Activated gamma-delta T cell treated with anti-CD3 and anti-CD28 coated beads, Interleukin-2, amount 50 U/mL, for 16 hours (primary cell): Measurements from ENCODE around the gene NT5C.

Experiments used
- DNase-seq: peaks from one replicate; pipeline ENCODE4 v3.0.0-alpha.2; 2020; ENCODE audit warnings: low read depth

Gene NT5C

GRCh38 chr17:75116737-75117136 is 14.8 kb downstream of the NT5C start:
- no peak for DNase-seq

DNA sequence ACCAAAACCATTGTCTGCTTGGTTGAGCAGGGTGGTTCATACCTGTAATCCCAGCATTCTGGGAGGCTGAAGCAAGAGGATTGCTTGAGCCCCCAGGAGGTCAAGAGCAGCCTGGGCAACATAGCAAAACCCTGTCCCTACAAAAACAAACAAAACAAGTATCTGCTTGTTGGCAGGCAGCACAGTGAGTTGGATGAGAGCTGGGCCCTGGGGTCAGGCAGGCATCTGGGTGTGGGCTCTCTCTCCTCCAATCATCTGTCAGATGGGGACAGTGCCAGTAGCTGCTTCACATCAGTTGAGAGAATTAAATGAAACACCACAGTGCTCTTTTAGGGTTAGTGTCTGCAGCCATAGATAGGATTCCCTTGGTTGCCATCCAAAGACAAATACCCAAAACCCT is 16.0 kb downstream of the NT5C start:
- DNase-seq: no peak

- no peak for DNase-seq
These were observed 16.8 kb downstream of the NT5C start for GRCh38 chr17:75114552-75115314.

DNA sequence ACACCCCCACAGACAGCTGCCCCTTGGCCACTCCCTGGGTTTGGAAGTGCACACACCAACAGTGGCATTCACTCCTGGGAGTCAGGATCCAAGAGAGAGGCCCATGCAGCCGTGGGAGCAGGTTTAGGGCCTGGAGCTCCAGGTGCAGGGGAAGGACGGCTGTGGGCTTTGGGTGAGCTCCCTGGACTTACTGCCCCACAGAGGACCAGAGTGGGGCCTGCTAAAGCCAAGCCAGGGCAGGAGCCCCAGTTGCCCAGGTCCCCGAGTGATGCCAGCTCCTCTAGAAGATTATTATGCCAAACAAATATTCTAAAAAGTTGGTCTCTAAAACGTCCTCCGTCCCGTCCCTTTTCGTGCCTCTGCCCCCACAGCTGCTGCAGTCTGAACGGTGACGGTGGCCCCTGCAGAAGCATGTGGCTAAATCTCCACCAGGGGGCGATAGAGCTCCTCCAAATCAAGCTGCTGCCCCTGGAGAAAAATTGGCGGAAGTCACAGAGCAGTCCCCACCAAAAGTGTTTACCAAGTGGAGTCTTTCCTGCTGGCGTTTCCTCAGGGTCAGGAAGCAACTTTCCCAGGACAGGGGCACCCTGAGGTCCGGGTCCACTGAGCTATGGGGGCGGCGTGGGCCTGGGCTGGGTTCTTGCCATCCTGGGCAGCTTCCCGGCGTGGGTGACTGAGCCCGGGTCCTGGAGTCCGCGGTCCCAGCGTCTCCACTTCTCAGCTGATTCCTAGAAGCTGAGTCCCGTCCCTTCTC is 17.6 kb downstream of the NT5C start:
- peak; percentile 92 for DNase-seq

DNA sequence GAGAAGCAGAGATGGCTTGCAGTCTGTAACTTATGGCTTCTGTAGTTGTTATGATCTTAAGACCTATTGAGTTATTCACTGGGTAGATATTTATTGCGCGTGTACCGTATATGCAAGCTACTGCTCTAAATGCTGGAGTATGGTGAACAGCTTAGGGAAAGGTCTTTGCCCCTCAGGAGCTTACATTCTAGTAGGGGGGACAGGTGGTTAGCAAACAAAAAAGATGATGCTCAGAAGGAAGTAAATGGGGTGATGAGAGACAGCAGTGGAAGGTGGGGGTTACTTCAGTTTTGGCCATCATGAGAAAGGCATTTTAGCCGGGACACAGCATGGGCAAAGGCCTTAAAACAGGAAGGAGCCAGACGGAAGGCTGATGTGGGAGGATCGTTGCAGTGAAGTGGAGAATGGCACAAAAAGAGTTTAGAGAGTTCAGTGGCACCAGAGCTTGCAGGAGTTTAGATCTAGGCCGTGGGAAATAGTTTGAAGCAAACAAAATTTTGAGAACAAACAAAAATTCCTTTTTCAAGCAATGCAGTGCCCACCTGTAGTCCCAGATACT is 19.7 kb downstream of the NT5C start:
- no peak for DNase-seq

DNA sequence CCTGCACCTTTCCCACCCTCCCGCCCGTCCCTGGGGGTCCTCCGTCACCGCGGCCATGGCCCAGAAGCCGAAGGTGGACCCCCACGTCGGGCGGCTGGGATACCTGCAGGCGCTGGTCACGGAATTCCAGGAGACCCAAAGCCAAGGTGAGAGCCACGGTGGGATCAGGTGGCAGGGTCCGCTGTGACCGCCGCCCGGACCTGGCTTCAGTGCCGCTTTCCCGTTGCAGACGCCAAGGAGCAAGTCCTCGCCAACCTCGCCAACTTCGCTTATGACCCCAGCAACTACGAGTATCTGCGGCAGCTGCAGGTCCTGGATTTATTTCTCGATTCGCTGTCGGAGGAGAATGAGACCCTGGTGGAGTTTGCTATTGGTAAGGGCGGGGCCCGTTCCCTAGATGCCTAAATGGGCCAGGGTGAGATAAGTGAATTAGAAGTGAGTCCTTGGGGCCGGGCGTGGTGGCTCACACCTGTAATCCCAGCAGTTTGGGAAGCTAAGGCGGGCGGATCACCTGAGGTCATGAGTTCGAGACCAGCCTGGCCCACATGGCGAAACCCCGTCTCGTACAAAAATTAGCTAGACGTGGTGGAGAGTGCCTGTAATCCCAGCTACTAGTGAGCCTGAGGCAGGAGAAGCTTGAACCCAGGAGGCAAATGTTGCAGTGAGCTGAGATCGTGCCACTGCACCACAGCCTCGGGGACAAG is 21.2 kb downstream of the NT5C start:
- DNase-seq: no peak

- DNase-seq: peak; percentile 87
These were observed 21.9 kb downstream of the NT5C start, which contains the start of gene ARMC7 for GRCh38 chr17:75109407-75110233. TSS of gene ARMC7 (plus strand) at chr17:75109969. CDS start at chr17:75110289, 320 bp downstream.

- DNase-seq: no peak
These were observed 22.5 kb downstream of the NT5C start for GRCh38 chr17:75109046-75109406.

GRCh38 chr17:75108193-75108592 is 23.3 kb downstream of the NT5C start:
- no peak for DNase-seq

DNA sequence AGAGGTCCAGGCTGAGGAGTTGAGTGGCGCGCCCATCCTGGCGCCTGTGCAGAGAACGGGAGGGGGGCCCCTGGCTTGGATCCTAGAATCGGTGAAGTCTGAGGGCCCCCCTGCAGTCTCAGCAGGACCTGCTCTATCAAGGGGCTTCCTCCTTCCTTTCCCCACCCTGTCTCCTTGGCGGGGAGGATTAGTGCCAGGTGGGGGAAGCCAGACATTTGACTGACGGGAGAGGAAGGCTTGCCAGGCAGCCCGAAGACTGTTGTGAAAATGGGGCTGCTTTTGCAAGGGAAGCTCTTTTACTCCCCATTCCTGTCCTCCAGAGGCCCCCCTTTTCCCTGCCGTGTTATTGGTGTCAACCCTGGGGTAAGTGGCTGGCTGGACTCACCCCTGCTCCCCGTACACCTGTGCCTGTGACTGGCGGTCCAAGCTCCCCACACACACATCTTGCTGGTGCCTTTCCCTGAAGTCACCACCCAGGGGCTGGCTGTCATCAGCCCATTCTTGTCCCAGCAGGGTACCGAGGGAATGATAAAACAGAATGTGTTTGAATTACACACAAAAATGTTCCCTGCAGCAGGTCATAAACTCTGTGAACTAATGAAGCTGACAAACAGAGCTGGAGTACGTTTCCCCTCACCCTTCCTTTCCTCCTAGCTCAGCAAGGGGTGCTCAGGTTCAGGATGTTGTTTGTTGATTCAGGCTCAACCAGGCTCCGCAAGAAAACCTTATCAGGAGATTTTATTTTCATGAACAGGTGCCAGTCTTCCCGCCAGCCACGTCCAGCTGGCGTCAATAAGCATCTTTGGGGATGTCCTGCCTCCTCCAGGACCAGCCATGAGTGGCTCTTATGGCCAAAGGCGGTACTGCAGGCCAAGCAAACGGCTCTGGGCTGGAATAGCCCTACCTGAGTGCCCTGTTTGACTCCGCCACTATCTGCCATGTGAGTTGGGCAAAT is 26.1 kb downstream of the NT5C start:
- no peak for DNase-seq

GRCh38 chr17:75103601-75104554 is 27.7 kb downstream of the NT5C start:
- DNase-seq: no peak

DNA sequence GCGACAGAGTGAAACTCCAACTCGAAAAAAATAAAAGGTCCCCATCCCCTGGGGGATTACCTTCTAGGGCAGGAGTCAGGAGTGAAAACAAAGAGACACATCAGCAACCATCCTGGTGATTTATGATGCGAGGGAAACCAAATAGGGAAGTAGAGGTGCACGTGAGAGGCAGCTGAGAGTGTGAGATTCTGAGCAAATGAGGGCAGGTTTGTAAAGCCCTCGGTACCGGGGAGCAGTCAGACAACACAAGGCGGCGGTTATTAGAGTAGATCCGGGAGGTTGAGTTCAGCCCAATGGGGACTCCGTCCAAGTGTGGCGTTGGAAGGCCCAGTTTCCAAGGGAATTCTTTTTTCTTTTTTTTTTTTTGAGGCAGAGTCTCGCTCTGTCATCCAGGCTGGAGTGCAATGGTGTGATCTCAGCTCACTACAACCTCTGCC is 29.1 kb downstream of the NT5C start:
- DNase-seq: no peak

GRCh38 chr17:75099881-75100595 is 31.5 kb downstream of the NT5C start:
- DNase-seq: no peak

- no peak for DNase-seq
These were observed 32.7 kb downstream of the NT5C start for GRCh38 chr17:75098861-75099260.

- DNase-seq: no peak
These were observed 33.7 kb downstream of the NT5C start for GRCh38 chr17:75097865-75098264.

DNA sequence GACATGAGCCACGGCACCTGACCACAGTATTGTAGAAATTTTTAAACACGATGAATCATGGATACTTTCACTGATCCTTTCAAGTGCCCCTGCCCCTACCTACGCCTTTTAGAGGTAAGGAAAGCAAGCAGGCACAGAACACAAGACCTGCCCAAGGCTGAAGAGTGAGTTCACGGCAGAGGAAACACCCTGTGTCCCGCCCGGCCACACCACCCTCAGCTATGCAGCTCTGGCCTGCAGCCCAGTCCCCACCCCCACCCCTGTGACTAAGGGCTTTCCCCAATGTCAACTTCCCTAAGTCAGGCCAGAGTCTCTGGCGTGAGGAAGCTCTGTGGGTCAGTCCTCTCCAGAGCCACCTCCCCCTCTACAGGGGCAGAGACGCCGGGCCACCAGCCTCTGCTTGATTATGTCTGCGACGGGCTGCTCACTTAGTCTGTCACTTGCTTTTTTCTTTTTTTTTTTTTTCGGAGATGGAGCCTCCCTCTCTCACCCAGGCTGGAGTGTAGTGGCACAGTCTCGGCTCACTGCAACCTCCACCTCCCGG is 35.4 kb downstream of the NT5C start:
- DNase-seq: no peak

DNA sequence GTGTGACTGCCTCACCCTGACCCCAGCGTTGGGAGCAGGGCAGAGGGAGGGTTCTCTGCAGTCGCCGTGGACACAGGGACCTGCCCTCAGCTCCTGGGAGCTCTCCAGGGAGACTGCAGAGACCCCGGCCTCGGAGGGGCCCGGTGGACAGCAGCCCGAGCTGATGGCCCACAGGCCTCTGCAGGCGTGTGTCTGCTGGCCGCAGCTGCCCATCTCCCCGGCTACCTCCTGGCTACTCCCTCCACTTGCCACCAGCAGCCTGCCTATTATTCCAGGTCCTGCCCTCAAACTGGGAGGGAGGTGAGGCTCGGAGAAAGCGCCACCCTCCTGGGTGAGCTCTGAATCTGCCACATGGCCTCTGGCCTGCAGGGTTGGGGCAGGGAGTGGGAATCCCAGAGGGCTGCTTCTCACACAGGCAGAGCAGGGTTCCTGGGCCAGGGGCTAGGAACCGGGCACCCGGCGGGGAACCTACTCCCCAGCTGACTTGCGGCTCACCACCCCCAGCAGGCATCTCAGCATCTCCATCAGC is 36.6 kb downstream of the NT5C start:
- no peak for DNase-seq

GRCh38 chr17:75093548-75094158 is 37.9 kb downstream of the NT5C start:
- DNase-seq: no peak
